Measurements from ENCODE around the gene OLIG2.

DNA sequence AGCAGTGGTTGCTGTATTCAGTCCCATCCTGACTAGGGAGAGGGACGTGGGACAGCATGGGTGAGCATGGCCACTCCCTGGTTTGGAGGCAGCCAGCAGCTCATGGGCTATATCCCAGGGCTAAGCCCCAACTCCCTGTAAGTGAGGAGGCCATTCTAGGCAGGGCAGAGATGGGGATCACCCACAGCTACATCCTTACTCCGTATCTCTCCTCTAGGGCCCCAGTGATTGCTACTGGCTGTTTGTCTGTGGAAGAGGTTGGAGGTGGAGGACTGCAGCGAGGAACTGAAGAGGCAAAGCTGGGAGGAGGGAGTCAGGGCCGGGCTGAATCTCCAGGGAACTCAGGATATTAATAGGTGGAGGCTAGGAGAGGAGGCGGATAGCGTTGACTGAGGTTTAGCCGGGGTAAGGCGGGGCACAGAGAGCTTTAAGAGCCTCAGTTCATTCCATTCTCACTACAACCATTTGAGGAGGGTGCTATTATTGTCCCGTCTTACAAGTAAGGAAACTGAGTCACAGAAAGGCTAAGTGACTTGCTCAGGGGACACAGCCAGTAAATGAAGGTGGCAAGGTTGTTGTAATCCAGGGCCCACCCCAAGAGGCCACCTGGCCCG, 6.8 kb downstream of the OLIG2 start:
- TF ChIP-seq, protein P1, sequence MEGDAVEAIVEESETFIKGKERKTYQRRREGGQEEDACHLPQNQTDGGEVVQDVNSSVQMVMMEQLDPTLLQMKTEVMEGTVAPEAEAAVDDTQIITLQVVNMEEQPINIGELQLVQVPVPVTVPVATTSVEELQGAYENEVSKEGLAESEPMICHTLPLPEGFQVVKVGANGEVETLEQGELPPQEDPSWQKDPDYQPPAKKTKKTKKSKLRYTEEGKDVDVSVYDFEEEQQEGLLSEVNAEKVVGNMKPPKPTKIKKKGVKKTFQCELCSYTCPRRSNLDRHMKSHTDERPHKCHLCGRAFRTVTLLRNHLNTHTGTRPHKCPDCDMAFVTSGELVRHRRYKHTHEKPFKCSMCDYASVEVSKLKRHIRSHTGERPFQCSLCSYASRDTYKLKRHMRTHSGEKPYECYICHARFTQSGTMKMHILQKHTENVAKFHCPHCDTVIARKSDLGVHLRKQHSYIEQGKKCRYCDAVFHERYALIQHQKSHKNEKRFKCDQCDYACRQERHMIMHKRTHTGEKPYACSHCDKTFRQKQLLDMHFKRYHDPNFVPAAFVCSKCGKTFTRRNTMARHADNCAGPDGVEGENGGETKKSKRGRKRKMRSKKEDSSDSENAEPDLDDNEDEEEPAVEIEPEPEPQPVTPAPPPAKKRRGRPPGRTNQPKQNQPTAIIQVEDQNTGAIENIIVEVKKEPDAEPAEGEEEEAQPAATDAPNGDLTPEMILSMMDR (IDR thresholded peaks at IDR 0.05) = no peak
- no peak for TF ChIP-seq POLR2A (IDR thresholded peaks at IDR 0.05)
